Neural progenitor cell (in vitro differentiated cells): Measurements from ENCODE around the gene UBL7. TPM values are rescaled to one million over a fixed set of nuclear protein-coding genes. Genes with fewer than 3 reads are reported as not detected.

Source experiments
- DNase-seq: peaks from one replicate; pipeline ENCODE4 v3.0.0-alpha.2; 2016; ENCODE audit warnings: low spot score
- H2AFZ ChIP-seq: fragments of 200-600 bp; sonication (generic); replicated peaks from 2 replicates; pipeline ENCODE4 v1.6.1; 2016; ENCODE audit warnings: antibody characterized with exemption
- H3F3A ChIP-seq: fragments of 200-600 bp; sonication (generic); 2 replicates; pipeline ENCODE4 v1.6.1; 2016; ENCODE audit warnings: antibody characterized with exemption, low read depth
- H3K27ac ChIP-seq: fragments of 200-600 bp; sonication (generic); 2 replicates; pipeline ENCODE4 v1.5.1; 2016; ENCODE audit warnings: mild to moderate bottlenecking
- H3K27me3 ChIP-seq: fragments of 200-600 bp; sonication (generic); 2 replicates; pipeline ENCODE4 v1.6.1; 2016; ENCODE audit warnings: mild to moderate bottlenecking, moderate library complexity
- H3K36me3 ChIP-seq: fragments of 200-600 bp; sonication (generic); 2 replicates; pipeline ENCODE4 v1.5.1; 2016
- H3K4me1 ChIP-seq: fragments of 200-600 bp; sonication (generic); 2 replicates; pipeline ENCODE4 v1.6.1; 2016; ENCODE audit warnings: mixed run types
- H3K4me2 ChIP-seq: fragments of 200-600 bp; sonication (generic); 2 replicates; pipeline ENCODE4 v1.6.1; 2016
- H3K4me3 ChIP-seq: fragments of 200-600 bp; sonication (generic); 2 replicates; pipeline ENCODE4 v1.5.1; 2016
- H3K79me2 ChIP-seq: fragments of 200-600 bp; sonication (generic); 2 replicates; pipeline ENCODE4 v1.6.1; 2016; ENCODE audit warnings: low read depth
- H3K9ac ChIP-seq: fragments of 200-600 bp; sonication (generic); 2 replicates; pipeline ENCODE4 v1.6.1; 2016
- H3K9me3 ChIP-seq: fragments of 200-600 bp; sonication (generic); 2 replicates; pipeline ENCODE4 v1.5.1; 2016; ENCODE audit warnings: low read depth
- H4K20me1 ChIP-seq: fragments of 200-600 bp; sonication (generic); 2 replicates; pipeline ENCODE4 v1.6.1; 2016; ENCODE audit warnings: low read depth
- H3K27ac Mint-ChIP-seq: 3 replicates; pipeline ENCODE4 v1.8.0; 2021; ENCODE audit warnings: mixed read lengths
- H3K27me3 Mint-ChIP-seq: 2 replicates; pipeline ENCODE4 v1.8.0; 2022; ENCODE audit warnings: low read depth, mild to moderate bottlenecking, inconsistent platforms, moderate library complexity, mixed read lengths; ENCODE audit not compliant: insufficient read depth
- H3K36me3 Mint-ChIP-seq: 3 replicates; pipeline ENCODE4 v1.8.0; 2021; ENCODE audit warnings: mixed read lengths
- H3K4me1 Mint-ChIP-seq: 3 replicates; pipeline ENCODE4 v1.8.0; 2021; ENCODE audit warnings: mixed read lengths
- H3K4me3 Mint-ChIP-seq: 3 replicates; pipeline ENCODE4 v1.8.0; 2021; ENCODE audit warnings: mild to moderate bottlenecking, moderate library complexity, mixed read lengths
- H3K9me3 Mint-ChIP-seq: 3 replicates; pipeline ENCODE4 v1.8.0; 2020; ENCODE audit warnings: mixed read lengths
- CTCF ChIP-seq: fragments of 200-600 bp; sonication (generic); IDR thresholded peaks from 2 replicates; pipeline ENCODE4 v1.5.1; 2017; ENCODE audit warnings: antibody characterized with exemption, mild to moderate bottlenecking
- EZH2 ChIP-seq: fragments of 200-600 bp; sonication (generic); IDR thresholded peaks from 2 replicates; pipeline ENCODE4 v1.6.1; 2017; ENCODE audit warnings: antibody characterized with exemption, mild to moderate bottlenecking, moderate library complexity
- EZH2phosphoT487 ChIP-seq: fragments of 200-600 bp; sonication (generic); IDR thresholded peaks from 2 replicates; pipeline ENCODE4 v1.6.1; 2017; ENCODE audit warnings: antibody characterized with exemption
- total RNA-seq: library from RNA; depleted of rRNA; stranded (reverse); fragments of >200 nt; gene quantifications from 2 replicates; pipeline ENCODE4 v1.2.3, GENCODE V29; 2015; ENCODE audit warnings: low replicate concordance

Gene UBL7
- total RNA-seq, 1 donor from 2014 or later: 60.4 TPM

GRCh38 chr15:74400313-74400860 lies 60.6 kb downstream of the UBL7 start:
- H3K9ac ChIP-seq: no peak overlapping the region
- DNase-seq: no peak
- H3K4me3 Mint-ChIP-seq: no peak overlapping the region
- no peaks in the 10 kb centered on the region for H3K9me3 ChIP-seq
- no peaks in the 10 kb centered on the region for H3K9me3 Mint-ChIP-seq
- TF ChIP-seq CTCF (no peak), EZH2phosphoT487 (no peak), EZH2 (no peak)
- H2AFZ ChIP-seq: no peak overlapping the region
- no peaks in the 10 kb centered on the region for H3K79me2 ChIP-seq
- H3F3A ChIP-seq: no peaks in the 10 kb centered on the region
- no peaks in the 10 kb centered on the region for H4K20me1 ChIP-seq
- H3K27me3 ChIP-seq: no peaks in the 10 kb centered on the region
- no peaks in the 10 kb centered on the region for H3K4me1 ChIP-seq
- no peak overlapping the region for H3K27ac Mint-ChIP-seq
- peaks cover 22% of the 10 kb centered on the region for H3K27me3 Mint-ChIP-seq
- H3K4me3 ChIP-seq: no peak overlapping the region
- no peak overlapping the region for H3K27ac ChIP-seq
- H3K36me3 Mint-ChIP-seq: no peaks in the 10 kb centered on the region
- no peak overlapping the region for H3K4me2 ChIP-seq
- H3K36me3 ChIP-seq: no peaks in the 10 kb centered on the region
- H3K4me1 Mint-ChIP-seq: peaks cover 16% of the 10 kb centered on the region

DNA sequence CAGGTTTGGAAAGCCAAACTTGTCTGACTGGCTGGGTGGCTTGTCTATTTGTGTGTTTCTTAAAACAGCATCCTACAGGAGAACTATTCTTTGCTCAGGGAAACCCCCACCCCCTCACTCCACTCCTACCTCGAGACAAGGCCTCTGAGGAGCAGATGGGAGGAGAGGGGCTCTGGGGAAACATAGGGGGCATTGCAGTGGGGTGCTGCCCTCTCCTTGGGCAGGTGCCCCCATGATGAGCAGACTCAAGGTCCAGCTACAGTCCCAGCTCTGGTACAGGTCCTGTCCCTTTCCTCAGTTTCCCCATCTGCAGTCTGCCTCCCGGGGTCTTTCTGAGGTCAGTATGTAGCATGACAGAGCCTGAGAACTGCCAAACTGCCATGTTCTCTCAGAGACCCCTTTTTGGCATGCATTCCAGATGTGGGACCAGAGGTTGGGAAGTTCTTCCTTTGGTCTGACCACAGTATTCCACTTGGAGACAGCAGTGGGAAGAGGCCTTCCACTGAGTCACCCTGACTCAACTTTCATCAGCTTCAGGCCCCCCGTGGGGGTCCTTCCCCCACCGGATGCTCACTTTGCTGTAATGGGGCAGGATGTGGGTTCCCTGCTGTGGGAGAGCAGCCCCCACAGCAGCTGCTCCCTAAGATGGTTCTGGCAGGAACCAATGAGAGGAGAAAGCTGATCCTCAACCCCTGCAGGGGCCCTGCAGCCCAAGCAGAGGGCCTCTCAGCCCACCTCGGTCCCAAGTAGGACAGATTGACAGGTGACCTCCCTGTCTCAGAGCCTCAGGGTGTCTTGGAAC lies 61.2 kb downstream of the UBL7 start:
- Mint-ChIP-seq H3K36me3 (no peaks in the 10 kb centered on the region), H3K4me1 (peaks cover 16% of the 10 kb centered on the region), H3K27me3 (peaks cover 21% of the 10 kb centered on the region), H3K9me3 (no peaks in the 10 kb centered on the region), H3K27ac (no peak overlapping the region), H3K4me3 (no peak overlapping the region)
- H3K9ac ChIP-seq: no peak overlapping the region
- H3K79me2 ChIP-seq: no peaks in the 10 kb centered on the region
- no peaks in the 10 kb centered on the region for H3K36me3 ChIP-seq
- no peaks in the 10 kb centered on the region for H4K20me1 ChIP-seq
- H3K4me3 ChIP-seq: no peak overlapping the region
- H2AFZ ChIP-seq: no peak overlapping the region
- H3K27ac ChIP-seq: no peak overlapping the region
- H3F3A ChIP-seq: no peaks in the 10 kb centered on the region
- TF ChIP-seq EZH2 (no peak), EZH2phosphoT487 (no peak), CTCF (no peak)
- H3K27me3 ChIP-seq: no peaks in the 10 kb centered on the region
- no peaks in the 10 kb centered on the region for H3K4me1 ChIP-seq
- DNase-seq: no peak
- H3K9me3 ChIP-seq: no peaks in the 10 kb centered on the region
- H3K4me2 ChIP-seq: no peak overlapping the region

DNA sequence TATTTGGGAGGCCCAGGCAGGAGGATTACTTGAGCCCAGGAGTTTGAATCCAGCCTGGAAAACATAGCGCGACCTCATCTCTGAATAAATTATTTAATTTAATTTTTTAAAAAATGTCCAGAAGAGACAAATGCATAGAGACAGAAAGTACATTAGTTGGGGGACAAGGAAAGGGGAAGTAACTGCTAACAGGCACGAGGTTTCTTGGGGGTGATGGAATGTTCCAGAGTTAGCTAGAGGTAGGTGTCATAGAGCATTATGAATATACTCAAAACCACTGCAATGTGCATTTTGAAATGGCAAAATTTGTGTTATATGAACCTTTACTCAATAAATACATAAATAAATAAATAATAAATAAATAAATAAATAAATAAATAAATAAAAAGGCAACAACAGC lies 61.9 kb downstream of the UBL7 start:
- Histone ChIP-seq H3K27ac (no peak overlapping the region), H3K9ac (no peak overlapping the region), H3K4me2 (no peak overlapping the region), H3K36me3 (no peaks in the 10 kb centered on the region), H3K79me2 (no peaks in the 10 kb centered on the region), H3F3A (no peaks in the 10 kb centered on the region), H3K27me3 (no peaks in the 10 kb centered on the region), H3K9me3 (no peaks in the 10 kb centered on the region), H4K20me1 (no peaks in the 10 kb centered on the region), H3K4me3 (no peak overlapping the region), H3K4me1 (no peaks in the 10 kb centered on the region), H2AFZ (no peak overlapping the region)
- DNase-seq: no peak
- H3K4me3 Mint-ChIP-seq: no peak overlapping the region
- TF ChIP-seq CTCF: no peak
- no peak for TF ChIP-seq EZH2
- no peak for TF ChIP-seq EZH2phosphoT487
- peaks cover 16% of the 10 kb centered on the region for H3K4me1 Mint-ChIP-seq
- no peak overlapping the region for H3K27ac Mint-ChIP-seq
- no peaks in the 10 kb centered on the region for H3K9me3 Mint-ChIP-seq
- H3K36me3 Mint-ChIP-seq: no peaks in the 10 kb centered on the region
- peaks cover 22% of the 10 kb centered on the region for H3K27me3 Mint-ChIP-seq
